Uterus (tissue), 2 donors: ENCODE results near the gene SMOC1.

Experiments used
- POLR2A ChIP-seq, 2 donors: fragments of 450-650 bp; IDR thresholded peaks; one replicate each; pipeline ENCODE4 v1.6.1; 2016; ENCODE audit warnings: antibody characterized with exemption in 2 of 2, mild to moderate bottlenecking in 1 of 2, moderate library complexity in 1 of 2
- TF ChIP-seq, protein P1 (sequence below), 4 experiments: fragments of 200-600 bp in 2 of 4; fragments of 450-650 bp in 2 of 4; sonication (generic) in 2 of 4; IDR thresholded peaks; one replicate each; pipeline ENCODE4 v1.5.1; 2016 to 2019; ENCODE audit warnings: antibody characterized with exemption in 4 of 4, mild to moderate bottlenecking in 2 of 4, moderate library complexity in 1 of 4

DNA sequence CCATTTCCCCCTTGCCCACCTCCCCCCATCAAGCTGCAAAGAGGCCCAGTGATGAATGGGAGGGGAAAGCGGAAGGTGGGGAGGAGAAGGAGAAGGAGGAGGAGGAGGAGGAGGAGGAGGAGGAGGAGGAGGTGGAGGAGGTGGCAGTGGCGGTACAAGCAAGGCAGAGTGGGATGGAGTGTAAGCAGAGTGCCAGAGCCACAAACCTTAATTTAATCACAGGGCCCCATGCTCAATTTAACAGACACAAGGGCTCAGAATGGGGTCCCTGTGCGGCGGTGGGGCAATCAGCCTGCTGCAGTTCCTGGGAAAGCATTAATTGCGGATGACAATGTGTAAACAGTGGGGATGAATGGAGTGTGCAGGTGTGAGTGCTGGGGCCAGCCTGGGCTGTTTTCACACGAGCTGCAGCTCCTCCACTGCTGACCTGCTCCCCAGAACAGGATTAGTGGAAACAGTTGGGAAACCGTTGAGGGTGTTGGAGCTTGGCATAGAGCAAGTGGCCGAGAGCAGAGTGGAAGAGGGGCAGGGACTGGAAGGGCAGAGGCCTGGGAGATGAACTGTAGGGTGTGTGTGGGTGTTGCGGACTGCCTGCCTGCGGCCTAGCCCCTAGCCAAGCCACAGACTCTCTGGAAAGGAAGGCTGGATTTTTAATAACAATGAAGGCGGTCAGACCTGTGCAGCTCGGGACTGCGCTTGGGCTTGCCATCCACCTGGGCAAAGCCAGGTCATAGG lies 36.4 kb upstream of the SMOC1 start:
- TF ChIP-seq, protein P1, sequence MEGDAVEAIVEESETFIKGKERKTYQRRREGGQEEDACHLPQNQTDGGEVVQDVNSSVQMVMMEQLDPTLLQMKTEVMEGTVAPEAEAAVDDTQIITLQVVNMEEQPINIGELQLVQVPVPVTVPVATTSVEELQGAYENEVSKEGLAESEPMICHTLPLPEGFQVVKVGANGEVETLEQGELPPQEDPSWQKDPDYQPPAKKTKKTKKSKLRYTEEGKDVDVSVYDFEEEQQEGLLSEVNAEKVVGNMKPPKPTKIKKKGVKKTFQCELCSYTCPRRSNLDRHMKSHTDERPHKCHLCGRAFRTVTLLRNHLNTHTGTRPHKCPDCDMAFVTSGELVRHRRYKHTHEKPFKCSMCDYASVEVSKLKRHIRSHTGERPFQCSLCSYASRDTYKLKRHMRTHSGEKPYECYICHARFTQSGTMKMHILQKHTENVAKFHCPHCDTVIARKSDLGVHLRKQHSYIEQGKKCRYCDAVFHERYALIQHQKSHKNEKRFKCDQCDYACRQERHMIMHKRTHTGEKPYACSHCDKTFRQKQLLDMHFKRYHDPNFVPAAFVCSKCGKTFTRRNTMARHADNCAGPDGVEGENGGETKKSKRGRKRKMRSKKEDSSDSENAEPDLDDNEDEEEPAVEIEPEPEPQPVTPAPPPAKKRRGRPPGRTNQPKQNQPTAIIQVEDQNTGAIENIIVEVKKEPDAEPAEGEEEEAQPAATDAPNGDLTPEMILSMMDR (IDR thresholded peaks at IDR 0.05), result no peak
- TF ChIP-seq POLR2A (IDR thresholded peaks at IDR 0.05), result no peak
